Calu3 (cell line): ENCODE data around the gene BBX. TPM values are rescaled to one million over a fixed set of nuclear protein-coding genes. Genes with fewer than 3 reads are reported as not detected.

Source experiments
- BruUV-seq: library from RNA; stranded (reverse); fragments of 400-500 nt; replicated peaks from 2 replicates; lab custom pipeline; 2021; lab: Mats Ljungman, UMichigan
- CTCF ChIA-PET: fragments of 300-600 bp; sonication (Branson Sonifier 250); formaldehyde crosslinking; loops from one replicate; lab custom pipeline; 2022; ENCODE audit warnings: antibody characterized with exemption; lab: Charles Lee
- DNase-seq: peaks from one replicate; pipeline ENCODE4 v3.0.0; 2022
- H3K27ac Mint-ChIP-seq: one replicate; pipeline ENCODE4 v1.8.0; 2022; ENCODE audit warnings: mixed read lengths; ENCODE audit not compliant: unreplicated experiment
- H3K27me3 Mint-ChIP-seq: one replicate; pipeline ENCODE4 v1.8.0; 2022; ENCODE audit warnings: mixed read lengths; ENCODE audit not compliant: unreplicated experiment
- H3K36me3 Mint-ChIP-seq: one replicate; pipeline ENCODE4 v1.8.0; 2022; ENCODE audit warnings: mild to moderate bottlenecking, moderate library complexity, mixed read lengths; ENCODE audit not compliant: insufficient read depth, unreplicated experiment
- H3K4me1 Mint-ChIP-seq: one replicate; pipeline ENCODE4 v1.8.0; 2022; ENCODE audit warnings: mild to moderate bottlenecking, low read depth, mixed read lengths; ENCODE audit not compliant: unreplicated experiment
- H3K4me3 Mint-ChIP-seq: one replicate; pipeline ENCODE4 v1.8.0; 2022; ENCODE audit warnings: mild to moderate bottlenecking, low read depth, moderate library complexity, mixed read lengths; ENCODE audit not compliant: unreplicated experiment
- H3K9me3 Mint-ChIP-seq: one replicate; pipeline ENCODE4 v1.8.0; 2022; ENCODE audit warnings: low read depth, mixed read lengths; ENCODE audit not compliant: unreplicated experiment
- intact Hi-C: fragments of 100-400 bp; cut with micrococcal nuclease; formaldehyde crosslinking; loops from one replicate; pipeline ENCODE4 v1.10.0; 2022; ENCODE audit not compliant: unreplicated experiment
- total RNA-seq: library from RNA; stranded (reverse); gene quantifications from 2 replicates; pipeline ENCODE4 v1.2.3, GENCODE V29; 2022
- TF ChIP-seq, protein P1 (sequence below): fragments of 200-600 bp; IDR thresholded peaks from one replicate; pipeline ENCODE4 v1.8.0; 2022; ENCODE audit warnings: antibody characterized with exemption; ENCODE audit not compliant: unreplicated experiment

BBX gene
- total RNA-seq, 1 experiment from 2014 or later, result 66.9 TPM

DNA sequence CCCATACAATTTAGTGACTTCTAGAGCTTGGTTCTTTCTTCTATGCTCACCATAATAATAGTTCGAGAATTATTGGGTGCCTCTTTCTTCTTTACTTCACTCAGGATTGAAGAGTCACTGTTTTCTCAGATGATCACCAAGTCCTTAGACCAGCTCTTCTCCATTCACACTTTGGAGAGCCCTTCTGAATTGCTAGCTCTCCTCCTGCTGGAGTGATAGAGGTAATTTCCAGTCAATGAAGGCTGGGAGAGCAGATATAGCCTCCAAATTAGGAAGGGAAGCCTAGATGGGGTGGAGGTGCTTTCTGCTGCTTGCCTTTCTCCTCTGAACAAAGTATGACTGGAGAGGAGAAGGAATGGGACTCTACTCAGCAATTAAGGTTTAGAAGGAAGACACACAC lies 10.7 kb upstream of the BBX start:
- CTCF ChIA-PET, result interaction anchor here (0.8 kb wide), 2 partner anchors 81 to 276 kb away, joined by 4 to 6 read pairs; no protein-coding TSS in a partner anchor
- Mint-ChIP-seq H3K4me3 (no peak overlapping the region), H3K4me1 (no peaks in the 10 kb centered on the region), H3K27ac (no peak overlapping the region), H3K27me3 (peaks cover 13% of the 10 kb centered on the region), H3K9me3 (no peaks in the 10 kb centered on the region), H3K36me3 (no peaks in the 10 kb centered on the region)
- intact Hi-C loops, result no loop called here
- TF ChIP-seq, protein P1, sequence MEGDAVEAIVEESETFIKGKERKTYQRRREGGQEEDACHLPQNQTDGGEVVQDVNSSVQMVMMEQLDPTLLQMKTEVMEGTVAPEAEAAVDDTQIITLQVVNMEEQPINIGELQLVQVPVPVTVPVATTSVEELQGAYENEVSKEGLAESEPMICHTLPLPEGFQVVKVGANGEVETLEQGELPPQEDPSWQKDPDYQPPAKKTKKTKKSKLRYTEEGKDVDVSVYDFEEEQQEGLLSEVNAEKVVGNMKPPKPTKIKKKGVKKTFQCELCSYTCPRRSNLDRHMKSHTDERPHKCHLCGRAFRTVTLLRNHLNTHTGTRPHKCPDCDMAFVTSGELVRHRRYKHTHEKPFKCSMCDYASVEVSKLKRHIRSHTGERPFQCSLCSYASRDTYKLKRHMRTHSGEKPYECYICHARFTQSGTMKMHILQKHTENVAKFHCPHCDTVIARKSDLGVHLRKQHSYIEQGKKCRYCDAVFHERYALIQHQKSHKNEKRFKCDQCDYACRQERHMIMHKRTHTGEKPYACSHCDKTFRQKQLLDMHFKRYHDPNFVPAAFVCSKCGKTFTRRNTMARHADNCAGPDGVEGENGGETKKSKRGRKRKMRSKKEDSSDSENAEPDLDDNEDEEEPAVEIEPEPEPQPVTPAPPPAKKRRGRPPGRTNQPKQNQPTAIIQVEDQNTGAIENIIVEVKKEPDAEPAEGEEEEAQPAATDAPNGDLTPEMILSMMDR, result no peak
- no TSS peak for BruUV-seq
- DNase-seq, result no peak

DNA sequence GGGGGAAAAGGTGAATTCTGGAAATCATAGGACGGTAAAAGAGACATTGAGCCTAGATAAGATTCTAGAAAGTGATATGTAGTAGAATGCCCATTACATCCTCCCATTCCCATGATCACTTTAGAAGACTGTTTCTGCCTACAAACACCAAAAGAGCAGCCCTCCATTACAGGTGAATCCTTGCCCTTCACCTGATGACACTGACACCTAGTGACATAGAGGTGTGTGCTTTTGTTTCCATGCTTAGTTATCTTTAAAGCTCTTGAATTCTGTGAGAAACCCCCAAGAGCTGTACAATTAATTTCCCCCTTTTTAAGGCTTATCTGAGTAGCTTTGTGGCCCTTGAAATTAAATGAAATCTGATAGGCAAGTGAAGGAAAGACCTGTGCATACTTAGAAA lies 8.3 kb upstream of the BBX start:
- TF ChIP-seq, protein P1, result no peak
- Mint-ChIP-seq H3K27ac (no peak overlapping the region), H3K9me3 (no peaks in the 10 kb centered on the region), H3K27me3 (peaks cover 13% of the 10 kb centered on the region), H3K36me3 (no peaks in the 10 kb centered on the region), H3K4me1 (no peaks in the 10 kb centered on the region), H3K4me3 (no peak overlapping the region)
- no peak for DNase-seq
- CTCF ChIA-PET, result no interaction called here
- intact Hi-C loops, result no loop called here
- BruUV-seq, result no TSS peak

DNA sequence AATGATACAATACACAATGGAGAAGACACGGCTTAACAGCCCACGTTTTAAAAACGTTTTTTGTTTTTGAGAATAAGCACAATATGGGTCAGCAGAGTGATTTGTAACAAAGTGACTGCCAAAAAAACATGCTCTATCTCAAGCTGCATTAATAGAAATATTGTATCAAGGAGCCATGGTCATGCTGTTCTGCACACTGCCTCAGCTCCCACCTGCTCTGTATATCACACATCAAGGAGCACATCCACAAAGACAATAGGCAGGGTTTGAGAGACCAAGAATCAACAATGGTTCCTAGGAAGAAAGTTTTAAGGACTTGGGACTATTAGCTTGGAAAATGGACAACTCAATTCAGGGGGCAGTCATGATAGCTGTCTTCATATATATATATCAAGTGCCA lies 6.3 kb upstream of the BBX start:
- intact Hi-C loops, result no loop called here
- H3K4me3 Mint-ChIP-seq, result no peak overlapping the region
- H3K4me1 Mint-ChIP-seq, result no peaks in the 10 kb centered on the region
- no peaks in the 10 kb centered on the region for H3K9me3 Mint-ChIP-seq
- TF ChIP-seq, protein P1, result no peak
- no peak overlapping the region for H3K27ac Mint-ChIP-seq
- H3K27me3 Mint-ChIP-seq, result peaks cover 9% of the 10 kb centered on the region
- BruUV-seq, result no TSS peak
- CTCF ChIA-PET, result no interaction called here
- no peak for DNase-seq
- H3K36me3 Mint-ChIP-seq, result no peaks in the 10 kb centered on the region

GRCh38 chr3:107520535-107520934 lies 2.2 kb upstream of the BBX start:
- DNase-seq, result no peak
- intact Hi-C loops, result loop anchor here (5.0 to 10.0 kb wide), 3 partner anchors 98 to 283 kb away; no protein-coding TSS in a partner anchor

More at GRCh38 chr3:107520535-107520934, 2.2 kb upstream of the BBX start:
- CTCF ChIA-PET, result interaction anchor here (0.7 kb wide), 1 partner anchor 70 kb away, joined by 3 read pairs; no protein-coding TSS in a partner anchor
- Mint-ChIP-seq H3K4me1 (no peaks in the 10 kb centered on the region), H3K27ac (no peak overlapping the region), H3K4me3 (no peak overlapping the region), H3K27me3 (no peaks in the 10 kb centered on the region), H3K9me3 (no peaks in the 10 kb centered on the region), H3K36me3 (peaks cover 33% of the 10 kb centered on the region)
- no TSS peak for BruUV-seq
- TF ChIP-seq, protein P1, result no peak
